OCI-LY7 (cell line): ENCODE measurements around the gene TMF1. TPM values are rescaled to one million over a fixed set of nuclear protein-coding genes. Genes with fewer than 3 reads are reported as not detected.

Source experiments
- BruUV-seq: library from RNA; stranded (reverse); fragments of 400-500 nt; replicated peaks from 2 replicates; lab custom pipeline; 2021; lab: Mats Ljungman, UMichigan
- CTCF ChIA-PET: fragments of 300-600 bp; sonication (Branson Sonifier 250); formaldehyde crosslinking; loops from one replicate; lab custom pipeline; 2022; ENCODE audit warnings: antibody characterized with exemption; ENCODE audit not compliant: unreplicated experiment; lab: Charles Lee
- POLR2A ChIA-PET: fragments of 300-600 bp; sonication (Branson Sonifier 250); formaldehyde crosslinking; loops from one replicate; lab custom pipeline; 2022; ENCODE audit warnings: antibody characterized with exemption; lab: Charles Lee
- DNase-seq: peaks from one replicate; pipeline ENCODE4 v3.0.0-alpha.2; 2015; ENCODE audit warnings: low spot score
- H2AFZ ChIP-seq: fragments of 200-600 bp; sonication (generic), shearing (Covaris generic); 2 replicates; pipeline ENCODE4 v1.6.1; 2014; ENCODE audit warnings: mild to moderate bottlenecking, antibody characterized with exemption, low read length, moderate library complexity
- H3K27ac ChIP-seq: fragments of 200-600 bp; sonication (generic); 2 replicates; pipeline ENCODE4 v1.5.1; 2014; ENCODE audit warnings: mixed run types, low read depth, mild to moderate bottlenecking, moderate library complexity, low read length, inconsistent platforms; ENCODE audit not compliant: poor library complexity, severe bottlenecking
- H3K36me3 ChIP-seq: fragments of 200-600 bp; sonication (generic); 2 replicates; pipeline ENCODE4 v1.6.1; 2014; ENCODE audit warnings: mild to moderate bottlenecking, antibody characterized with exemption, low read length, moderate library complexity, mixed read lengths; ENCODE audit not compliant: insufficient read depth
- H3K4me1 ChIP-seq: fragments of 200-600 bp; sonication (generic); 2 replicates; pipeline ENCODE4 v1.5.1; 2014; ENCODE audit warnings: mild to moderate bottlenecking, low read length; ENCODE audit not compliant: insufficient read depth, poor library complexity, severe bottlenecking
- H3K4me2 ChIP-seq: fragments of 200-600 bp; sonication (generic); 2 replicates; pipeline ENCODE4 v1.6.1; 2014; ENCODE audit warnings: mild to moderate bottlenecking, low read length
- H3K4me3 ChIP-seq: fragments of 200-600 bp; sonication (generic); 2 replicates; pipeline ENCODE4 v1.5.1; 2014; ENCODE audit warnings: mild to moderate bottlenecking, low read depth, low read length; ENCODE audit not compliant: poor library complexity, severe bottlenecking
- H3K79me2 ChIP-seq: fragments of 200-600 bp; sonication (generic); 2 replicates; pipeline ENCODE4 v1.6.1; 2016; ENCODE audit warnings: low read depth, mild to moderate bottlenecking, low read length, moderate library complexity, mixed read lengths; ENCODE audit not compliant: insufficient read depth
- H3K9me2 ChIP-seq: fragments of 200-600 bp; sonication (generic); 2 replicates; pipeline ENCODE4 v1.6.1; 2016; ENCODE audit warnings: mild to moderate bottlenecking, low read length, mixed read lengths; ENCODE audit not compliant: insufficient read depth
- H3K9me3 ChIP-seq: fragments of 200-600 bp; sonication (generic); 2 replicates; pipeline ENCODE4 v1.6.1; 2014; ENCODE audit warnings: mild to moderate bottlenecking, mixed run types, low read length, mixed read lengths
- H4K20me1 ChIP-seq: fragments of 200-600 bp; sonication (generic); 2 replicates; pipeline ENCODE4 v1.6.1; 2014; ENCODE audit warnings: mild to moderate bottlenecking, antibody characterized with exemption, low read length, moderate library complexity, mixed read lengths; ENCODE audit not compliant: insufficient read depth
- CTCF ChIP-seq: fragments of 200-600 bp; sonication (generic); conservative IDR thresholded peaks from 2 replicates; pipeline ENCODE4 v1.5.1; 2014; ENCODE audit warnings: mild to moderate bottlenecking, antibody characterized with exemption, low read length, moderate library complexity, mixed read lengths
- EZH2phosphoT487 ChIP-seq: fragments of 200-600 bp; sonication (generic); IDR thresholded peaks from 2 replicates; pipeline ENCODE4 v1.6.1; 2018; ENCODE audit warnings: low read depth, borderline replicate concordance, mild to moderate bottlenecking, mixed run types, antibody characterized with exemption, low read length, moderate library complexity, mixed read lengths
- intact Hi-C: fragments of 100-400 bp; cut with micrococcal nuclease; formaldehyde crosslinking; loops from one replicate; pipeline ENCODE4 v1.10.0; 2022; ENCODE audit not compliant: unreplicated experiment
- total RNA-seq, 2 experiments: library from RNA; depleted of rRNA in 1 of 2; stranded (reverse); fragments of >200 nt in 1 of 2; shearing (Covaris generic) in 1 of 2; gene quantifications; 2 replicates each; pipeline ENCODE4 v1.2.3, GENCODE V29; 2014 to 2022

Gene TMF1
- total RNA-seq, 2 experiments from 2014 or later = 20.8 to 29.4 TPM

GRCh38 chr3:69005791-69006482, 46.2 kb downstream of the TMF1 start:
- Histone ChIP-seq H3K9me2 (no peaks in the 10 kb centered on the region), H3K4me1 (no peaks in the 10 kb centered on the region), H3K9me3 (no peaks in the 10 kb centered on the region), H3K27ac (no peak overlapping the region), H3K4me3 (no peak overlapping the region), H3K36me3 (no peaks in the 10 kb centered on the region), H2AFZ (no peak overlapping the region), H3K79me2 (no peaks in the 10 kb centered on the region), H4K20me1 (no peaks in the 10 kb centered on the region), H3K4me2 (no peak overlapping the region)
- ChIA-PET CTCF (no interaction called here), POLR2A (no interaction called here)
- intact Hi-C loops = no loop called here
- no TSS peak for BruUV-seq
- DNase-seq = no peak
- TF ChIP-seq EZH2phosphoT487 = no peak
- no peak for TF ChIP-seq CTCF

- H3K36me3 ChIP-seq = no peaks in the 10 kb centered on the region
- intact Hi-C loops = no loop called here
- POLR2A ChIA-PET = no interaction called here
- TF ChIP-seq CTCF (no peak), EZH2phosphoT487 (no peak)
- no peak overlapping the region for H2AFZ ChIP-seq
- no peak for DNase-seq
- no peak overlapping the region for H3K4me3 ChIP-seq
- no peak overlapping the region for H3K4me2 ChIP-seq
- H3K9me3 ChIP-seq = no peaks in the 10 kb centered on the region
- BruUV-seq = no TSS peak
- H3K79me2 ChIP-seq = no peaks in the 10 kb centered on the region
- no peak overlapping the region for H3K27ac ChIP-seq
- H3K9me2 ChIP-seq = no peaks in the 10 kb centered on the region
- CTCF ChIA-PET = no interaction called here
- H4K20me1 ChIP-seq = no peaks in the 10 kb centered on the region
- no peaks in the 10 kb centered on the region for H3K4me1 ChIP-seq
These were observed 46.9 kb downstream of the TMF1 start for GRCh38 chr3:69005071-69005790.

GRCh38 chr3:69004138-69004537, 48.0 kb downstream of the TMF1 start:
- Histone ChIP-seq H3K9me2 (no peaks in the 10 kb centered on the region), H3K27ac (no peak overlapping the region)

More at GRCh38 chr3:69004138-69004537, 48.0 kb downstream of the TMF1 start:
- Histone ChIP-seq H3K4me1 (no peaks in the 10 kb centered on the region), H2AFZ (no peak overlapping the region), H3K4me3 (no peak overlapping the region), H4K20me1 (no peaks in the 10 kb centered on the region), H3K9me3 (no peaks in the 10 kb centered on the region), H3K4me2 (no peak overlapping the region), H3K79me2 (no peaks in the 10 kb centered on the region), H3K36me3 (no peaks in the 10 kb centered on the region)
- no peak for DNase-seq
- POLR2A ChIA-PET = interaction anchor here (0.7 to 1.0 kb wide), 2 partner anchors 23 to 27 kb away, joined by 3 to 4 read pairs; no protein-coding TSS in a partner anchor
- CTCF ChIA-PET = no interaction called here
- TF ChIP-seq EZH2phosphoT487 = no peak
- TF ChIP-seq CTCF = no peak
- no TSS peak for BruUV-seq
- intact Hi-C loops = no loop called here
